Transverse colon (tissue), 4 donors: ENCODE results near the gene CHMP6.

Experiments
- CTCF ChIP-seq, 5 experiments: fragments of 200-600 bp in 3 of 5; fragments of 450-650 bp in 2 of 5; sonication (generic) in 3 of 5; IDR thresholded peaks; 1 replicate in 2 of 5; 2 replicates in 3 of 5; pipeline ENCODE4 v1.5.1; 2016 to 2017; ENCODE audit warnings: antibody characterized with exemption in 5 of 5, inconsistent platforms in 3 of 5, mild to moderate bottlenecking in 2 of 5, moderate library complexity in 1 of 5
- EP300 ChIP-seq: sonication (generic); formaldehyde crosslinking; IDR thresholded peaks from one replicate; pipeline ENCODE4 v1.6.1; 2017; ENCODE audit warnings: antibody characterized with exemption, low read depth
- POLR2A ChIP-seq: fragments of 450-650 bp; IDR thresholded peaks from one replicate; pipeline ENCODE4 v1.6.1; 2016; ENCODE audit warnings: antibody characterized with exemption, mild to moderate bottlenecking, moderate library complexity
- POLR2AphosphoS5 ChIP-seq, 3 donors: sonication (generic); formaldehyde crosslinking; IDR thresholded peaks; one replicate each; pipeline ENCODE4 v1.6.1; 2016; ENCODE audit warnings: antibody characterized with exemption in 3 of 3

GRCh38 chr17:81020443-81020766, 28.8 kb downstream of the CHMP6 start:
- TF ChIP-seq CTCF (IDR thresholded peaks at IDR 0.05): no peak
- TF ChIP-seq POLR2AphosphoS5 (IDR thresholded peaks at IDR 0.05): no peak
- no peak for TF ChIP-seq POLR2A
- no peak for TF ChIP-seq EP300
